SHP77 (cell line): Measurements from ENCODE around the gene FAM222B.
A peak's percentile ranks its signal among the peaks of the same experiment; 100 is the strongest.
"Not testable (repeated sequence)": the region's sequence is repeated elsewhere in the genome, so short reads cannot be mapped to it uniquely, and the experiment has no call there.

Experiments
- DNase-seq, 2 experiments: peaks; one replicate each; lab custom pipeline; 2025; lab: John Stamatoyannopoulos, UW

The FAM222B gene

DNA sequence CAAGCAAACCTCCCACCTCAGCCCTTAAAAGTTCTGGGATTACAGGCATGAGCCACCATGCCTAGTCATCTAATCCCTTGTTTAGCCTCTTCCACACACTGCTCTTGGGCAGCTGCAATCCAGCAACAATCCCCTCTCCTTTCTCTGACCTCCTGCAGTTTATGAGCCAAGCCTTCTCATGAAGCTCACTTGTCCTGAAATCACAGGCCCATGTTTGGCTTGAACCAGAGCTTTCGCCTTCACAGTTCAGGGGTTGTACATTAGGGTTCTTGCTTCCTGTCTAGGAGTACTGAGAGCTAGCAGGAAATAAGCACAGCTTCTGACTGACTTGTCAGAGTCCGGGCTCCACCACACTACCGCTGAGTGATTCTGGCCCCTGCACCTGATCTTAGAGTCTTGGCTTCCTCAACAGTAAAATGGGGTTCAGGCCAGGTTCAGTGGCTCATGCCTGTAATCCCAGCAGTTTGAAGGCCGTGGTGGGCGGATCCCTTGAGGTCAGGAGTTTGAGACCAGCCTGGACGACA lies 28.5 kb upstream of the FAM222B start:
- no peak for DNase-seq

DNA sequence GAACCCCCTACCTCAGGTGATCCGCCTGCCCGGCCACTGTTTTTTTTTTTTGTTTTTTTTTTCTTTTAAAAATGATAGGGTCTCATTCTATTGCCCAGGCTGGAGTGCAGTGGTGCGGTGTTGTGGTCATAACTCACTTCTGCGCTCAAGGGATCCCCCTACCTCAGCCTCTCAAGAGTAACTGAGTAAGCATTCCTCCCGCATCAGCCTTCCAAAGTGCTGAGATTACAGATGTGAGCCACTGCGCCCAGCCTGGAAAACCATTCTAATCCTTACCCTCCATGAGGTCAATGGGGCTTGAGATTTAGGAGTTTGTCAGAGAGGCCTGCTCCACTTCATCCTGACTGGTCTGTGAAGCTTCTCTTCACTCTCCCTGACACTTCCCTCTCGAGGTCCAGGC lies 24.7 kb upstream of the FAM222B start:
- DNase-seq = no peak

DNA sequence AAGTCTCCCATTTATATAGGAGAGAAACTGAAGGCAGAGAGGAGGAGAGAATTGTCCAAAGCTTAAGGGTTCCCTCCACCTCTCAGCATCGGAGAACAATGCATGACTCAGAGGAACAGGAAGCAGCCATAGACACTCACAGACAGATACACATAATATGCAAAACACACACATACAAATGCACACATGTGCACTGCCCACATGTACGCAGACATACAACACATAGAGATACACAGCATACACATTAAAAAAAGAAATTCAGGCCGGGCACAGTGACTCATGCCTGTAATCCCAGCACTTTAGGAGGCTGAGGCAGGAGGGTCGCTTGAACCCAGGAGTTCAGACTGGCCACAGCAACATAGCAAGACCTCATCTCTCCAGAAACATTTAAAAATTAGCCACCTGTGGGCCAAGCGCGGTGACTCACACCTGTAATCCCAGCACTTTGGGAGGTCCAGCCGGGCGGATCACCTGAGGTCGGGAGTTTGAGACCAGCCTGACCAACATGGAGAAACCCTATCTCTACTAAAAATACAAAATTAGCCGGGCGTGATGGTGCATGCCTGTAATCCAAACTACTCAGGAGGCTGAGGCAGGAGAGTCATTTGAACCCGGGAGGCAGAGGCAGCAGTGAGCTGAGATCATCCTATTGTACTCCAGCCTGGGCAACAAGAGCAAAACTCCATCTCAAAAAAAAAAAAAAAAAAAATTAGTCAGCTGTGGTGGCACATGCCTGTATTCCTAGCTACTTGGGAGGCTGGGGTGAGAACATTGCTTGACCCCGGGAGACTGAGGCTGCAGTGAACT lies 23.6 kb upstream of the FAM222B start:
- no peak for DNase-seq

DNA sequence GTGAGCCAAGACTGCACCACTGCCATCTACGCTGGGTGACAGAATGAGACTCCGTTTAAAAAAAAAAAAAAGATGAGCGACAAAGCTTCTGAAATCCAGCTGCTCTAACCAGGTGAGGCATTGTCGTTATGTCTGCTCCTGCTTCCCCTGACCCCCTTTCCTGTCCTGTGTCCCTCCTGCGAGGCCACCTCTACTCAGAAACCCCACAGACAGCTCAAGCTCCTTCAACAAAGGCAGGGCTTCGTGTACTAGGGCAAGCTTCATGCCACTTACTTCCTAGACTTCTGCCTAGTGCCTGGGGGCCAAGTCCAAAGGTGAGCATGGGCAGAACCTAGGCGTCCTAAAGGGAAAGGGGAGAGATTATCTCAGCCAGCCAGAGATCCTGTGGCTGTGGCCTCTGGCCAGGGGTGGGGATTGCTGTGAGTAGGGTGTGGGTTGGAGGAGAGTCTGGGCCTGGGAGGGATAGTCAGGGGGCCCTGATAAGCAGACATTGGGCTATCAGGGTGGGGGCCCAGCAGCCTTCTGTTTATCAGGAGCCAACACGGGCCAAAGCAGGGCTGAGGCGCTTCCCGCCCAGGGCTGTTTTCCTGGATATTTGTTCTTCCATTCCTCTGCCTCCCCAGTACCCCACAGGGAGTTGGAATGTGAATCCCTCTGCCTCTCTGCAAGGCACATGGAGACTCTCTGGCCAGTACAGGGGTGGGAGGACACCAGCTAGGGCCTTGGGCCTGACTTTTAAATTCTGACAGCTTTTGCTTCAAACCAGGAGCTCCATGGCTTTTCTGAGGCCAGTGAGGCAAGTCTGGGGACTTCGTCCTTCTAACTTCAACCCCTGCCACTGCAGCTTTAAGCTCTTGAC lies 22.6 kb upstream of the FAM222B start:
- no peak for DNase-seq

DNA sequence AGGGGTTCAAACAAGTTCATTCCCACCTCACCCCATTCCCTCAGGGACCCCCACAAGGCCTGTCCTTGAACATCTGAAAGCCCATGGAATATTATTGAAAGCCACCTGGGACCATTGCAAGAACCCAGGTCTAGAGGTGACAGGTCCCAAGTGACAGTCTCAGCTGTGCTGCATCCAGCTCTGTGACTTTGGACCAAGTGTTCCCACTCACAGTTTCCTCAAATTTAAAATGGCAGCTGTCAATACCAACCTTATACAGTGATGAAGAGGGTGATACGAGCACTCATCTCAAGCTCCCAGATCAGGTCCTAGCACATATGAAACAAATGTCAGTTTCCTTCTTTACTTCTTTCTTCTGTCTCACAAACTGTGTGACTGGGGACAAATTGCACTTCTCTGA lies 21.4 kb upstream of the FAM222B start:
- no peak for DNase-seq

DNA sequence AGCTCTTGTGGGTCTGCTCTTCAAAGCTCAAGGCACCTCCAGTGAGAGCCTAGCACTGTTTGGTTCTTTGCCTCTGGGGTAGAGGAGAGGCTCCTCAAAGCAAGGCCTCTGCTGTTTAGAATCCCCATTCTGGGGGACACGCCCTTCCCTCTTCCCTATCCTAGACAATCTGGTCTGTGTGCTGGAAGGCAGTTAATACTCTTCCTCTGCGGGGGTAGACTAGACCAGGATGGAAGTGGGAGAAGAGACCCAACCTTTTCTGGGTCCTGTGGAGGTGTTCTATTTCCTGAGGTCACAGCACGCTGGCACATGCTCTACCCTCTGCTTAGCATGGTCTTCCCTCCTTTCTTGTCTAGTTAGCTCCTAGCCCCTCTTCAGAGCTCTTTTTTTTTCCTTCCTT lies 20.0 kb upstream of the FAM222B start:
- no peak for DNase-seq

DNA sequence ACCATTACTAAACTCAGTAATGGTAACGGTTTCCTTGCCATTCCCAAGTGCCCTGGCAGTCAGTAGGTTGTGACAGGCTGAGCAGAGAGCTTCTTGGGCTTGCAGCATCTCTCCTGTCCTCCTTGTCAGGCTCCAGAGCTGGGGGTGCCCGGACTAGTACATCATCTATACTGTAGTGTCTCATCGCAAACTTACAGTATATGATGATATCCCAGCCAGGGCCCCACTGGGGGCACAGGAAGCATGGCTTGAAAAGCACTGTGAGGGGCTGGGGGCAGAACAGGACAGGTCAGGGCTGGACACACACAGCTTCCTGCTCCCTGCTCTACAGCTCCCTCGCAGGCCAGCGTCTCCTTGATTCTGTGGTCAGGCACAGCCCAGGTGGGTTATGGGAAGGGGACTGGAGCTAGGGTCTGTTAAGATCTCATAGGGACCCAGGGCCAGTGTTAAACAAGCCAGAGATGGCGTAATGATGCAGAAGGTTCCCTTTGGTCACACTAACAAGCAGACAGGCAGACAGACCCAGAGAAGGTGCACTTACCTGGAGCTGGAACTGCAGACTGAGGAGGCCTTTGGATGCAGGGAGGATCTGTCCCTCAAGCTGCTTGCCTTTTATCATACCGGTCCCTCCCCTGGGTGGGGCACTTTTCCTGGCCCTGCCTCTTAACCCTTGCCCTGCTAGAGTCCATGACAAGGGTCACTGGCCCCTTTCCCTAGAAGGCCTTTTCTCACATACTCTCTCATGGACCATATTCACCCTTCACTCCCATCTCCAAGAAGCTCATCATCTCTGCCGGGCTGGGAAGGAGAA lies 19.0 kb upstream of the FAM222B start:
- DNase-seq = no peak

DNA sequence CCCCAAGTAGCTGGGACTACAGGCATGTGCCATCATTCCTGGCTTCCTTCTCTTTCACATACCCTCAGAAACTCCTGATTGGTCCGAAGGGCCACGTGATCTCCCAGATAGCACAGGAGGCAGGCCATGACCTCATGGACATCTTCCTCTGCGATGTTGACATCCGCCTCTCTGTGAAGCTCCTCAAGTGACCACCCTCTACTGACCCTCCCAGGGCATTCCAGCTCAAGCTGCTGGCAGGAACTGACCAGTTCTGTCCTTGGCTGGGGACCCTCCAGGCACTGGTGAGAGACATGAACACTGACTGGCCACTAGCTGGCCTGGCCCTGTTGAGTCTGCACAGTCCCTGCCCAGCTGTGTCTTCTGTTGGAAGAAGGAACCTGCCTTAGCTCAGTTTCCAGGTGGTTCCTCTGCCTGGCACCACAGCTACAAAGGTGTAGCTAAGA lies 17.8 kb upstream of the FAM222B start:
- DNase-seq = no peak

DNA sequence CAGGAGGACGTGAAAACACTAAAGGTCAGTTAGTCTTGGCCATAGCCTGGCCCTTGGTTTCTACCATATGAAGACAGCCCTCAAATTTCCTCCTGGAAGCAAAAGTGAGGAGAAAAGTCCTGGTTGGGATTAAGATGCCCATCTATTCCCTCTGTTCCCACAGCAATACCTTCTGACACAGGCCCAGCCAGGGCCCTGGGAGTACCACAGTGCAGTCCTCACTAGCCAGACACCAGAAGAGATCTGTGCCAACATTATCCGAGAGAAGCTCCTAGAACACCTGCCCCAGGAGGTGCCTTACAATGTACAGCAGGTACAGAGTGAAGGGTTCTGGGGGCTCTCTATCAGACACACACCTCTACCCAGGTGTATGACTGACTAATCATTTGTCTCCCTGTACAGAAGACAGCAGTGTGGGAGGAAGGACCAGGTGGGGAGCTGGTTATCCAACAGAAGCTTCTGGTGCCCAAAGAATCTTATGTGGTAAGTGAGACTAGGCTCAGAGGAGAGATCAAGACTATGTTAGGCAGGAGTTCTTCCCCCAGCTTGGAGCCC lies 16.3 kb upstream of the FAM222B start:
- DNase-seq = no peak

DNA sequence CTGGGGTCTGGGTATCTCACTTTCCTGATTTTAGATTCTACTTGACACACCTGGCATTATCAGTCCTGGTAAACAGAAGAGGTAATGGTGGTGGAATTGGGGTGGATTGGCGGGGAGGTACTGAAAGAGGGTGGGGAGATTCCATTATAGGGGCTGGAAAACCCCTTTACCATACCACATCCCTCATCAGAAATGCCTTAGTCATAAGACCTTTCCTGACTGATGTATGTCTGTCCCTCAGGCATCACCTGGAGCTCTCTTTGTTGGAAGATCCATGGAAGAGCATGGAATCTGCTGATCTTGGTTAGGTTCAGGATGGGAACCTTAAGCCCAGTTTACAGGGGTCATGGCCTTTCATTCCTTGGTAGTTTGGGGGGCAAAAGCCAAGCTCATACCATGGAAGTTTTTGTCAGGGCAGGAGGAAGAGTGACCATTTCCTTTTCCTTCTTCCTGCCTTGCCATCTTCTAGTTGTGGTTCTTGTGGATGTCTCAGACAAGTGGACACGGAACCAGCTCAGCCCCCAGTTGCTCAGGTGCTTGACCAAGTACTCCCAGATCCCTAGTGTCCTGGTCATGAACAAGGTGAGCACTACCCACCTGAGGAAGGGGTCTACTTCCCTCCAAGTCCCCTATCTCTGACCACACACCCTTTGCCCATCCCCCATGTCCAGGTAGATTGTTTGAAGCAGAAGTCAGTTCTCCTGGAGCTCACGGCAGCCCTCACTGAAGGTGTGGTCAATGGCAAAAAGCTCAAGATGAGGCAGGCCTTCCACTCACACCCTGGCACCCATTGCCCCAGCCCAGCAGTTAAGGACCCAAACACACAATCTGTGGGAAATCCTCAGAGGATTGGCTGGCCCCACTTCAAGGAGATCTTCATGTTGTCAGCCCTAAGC lies 15.6 kb upstream of the FAM222B start:
- DNase-seq = no peak

DNA sequence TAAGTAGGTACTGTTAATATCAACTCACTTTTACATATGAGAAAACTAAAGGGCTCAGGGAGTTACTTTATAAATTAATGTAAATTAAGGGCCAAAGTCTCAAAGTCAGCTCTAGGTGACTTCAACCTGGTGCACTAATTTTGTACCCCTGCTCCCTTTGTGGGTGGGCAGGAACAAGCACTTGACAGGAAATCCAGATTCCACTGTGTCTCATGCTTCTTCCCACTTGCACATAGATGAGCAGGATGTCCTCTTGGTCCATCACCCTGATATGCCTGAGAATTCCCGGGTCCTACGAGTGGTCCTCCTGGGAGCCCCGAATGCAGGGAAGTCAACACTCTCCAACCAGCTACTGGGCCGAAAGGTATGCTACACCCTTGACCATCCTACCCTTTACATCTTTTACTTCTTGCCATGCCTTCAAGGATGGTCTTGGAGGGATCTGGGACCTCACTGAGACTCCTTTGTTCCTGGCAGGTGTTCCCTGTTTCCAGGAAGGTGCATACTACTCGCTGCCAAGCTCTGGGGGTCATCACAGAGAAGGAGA lies 13.5 kb upstream of the FAM222B start:
- DNase-seq = no peak

DNA sequence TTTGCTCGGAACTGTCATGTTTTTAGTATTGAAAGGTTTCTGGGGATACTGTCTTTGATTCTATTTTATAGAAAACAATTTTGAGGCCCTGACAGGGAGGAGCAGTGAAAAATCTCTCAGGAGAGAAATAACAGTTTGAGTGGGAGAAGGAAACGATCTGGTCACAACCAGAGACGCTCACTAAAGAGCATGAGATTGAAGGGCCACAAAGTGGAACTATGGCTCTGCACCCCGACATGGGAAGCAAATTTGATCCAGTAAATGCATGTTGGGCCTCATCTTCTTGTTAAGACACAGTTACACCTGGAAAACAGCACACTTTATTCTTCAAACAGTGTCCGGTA lies 12.7 kb upstream of the FAM222B start:
- no peak for DNase-seq

DNA sequence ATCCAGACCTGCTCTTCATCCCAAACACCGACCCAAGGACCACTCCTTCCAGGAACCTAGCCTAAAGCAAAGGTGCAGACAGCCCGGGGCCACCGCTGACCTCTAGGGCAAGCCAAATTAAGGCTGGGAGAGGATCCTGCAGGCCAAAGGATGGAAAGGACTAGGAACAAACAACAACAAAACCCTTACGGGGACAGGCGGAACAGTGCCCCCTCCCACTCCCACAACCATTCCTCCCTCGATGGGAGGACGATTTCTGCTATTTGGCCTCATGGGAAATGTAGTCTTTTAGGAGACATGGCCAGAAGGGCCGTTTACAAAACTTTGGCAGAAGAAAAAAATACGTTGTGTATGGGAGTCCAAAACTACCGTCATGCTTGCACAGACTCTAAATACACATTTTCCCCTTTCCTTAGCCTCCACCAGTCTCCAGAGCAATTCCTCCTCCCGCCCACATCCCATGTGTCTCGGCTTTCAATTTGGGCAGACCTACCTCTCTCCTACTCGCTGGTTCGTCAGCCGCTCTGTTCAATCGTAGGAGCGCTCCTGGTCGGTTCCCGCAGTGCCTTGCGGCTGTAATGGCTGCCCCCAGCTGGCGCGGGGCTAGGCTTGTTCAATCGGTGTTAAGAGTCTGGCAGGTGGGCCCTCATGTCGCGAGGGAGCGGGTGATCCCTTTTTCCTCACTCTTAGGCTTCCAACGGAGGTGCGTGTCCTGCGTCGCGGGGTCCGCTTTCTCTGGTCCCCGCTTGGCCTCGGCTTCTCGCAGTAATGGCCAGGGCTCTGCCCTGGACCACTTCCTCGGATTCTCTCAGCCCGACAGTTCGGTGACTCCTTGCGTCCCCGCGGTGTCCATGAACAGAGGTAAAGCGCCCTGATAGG lies 12.1 kb upstream of the FAM222B start, which contains the start of gene ERAL1:
TSS of gene ERAL1 (plus strand) at position 560 of the 879 bp plus-strand sequence. CDS start at position 579, 19 bp downstream.
- DNase-seq = peak; percentile 82 to 92

DNA sequence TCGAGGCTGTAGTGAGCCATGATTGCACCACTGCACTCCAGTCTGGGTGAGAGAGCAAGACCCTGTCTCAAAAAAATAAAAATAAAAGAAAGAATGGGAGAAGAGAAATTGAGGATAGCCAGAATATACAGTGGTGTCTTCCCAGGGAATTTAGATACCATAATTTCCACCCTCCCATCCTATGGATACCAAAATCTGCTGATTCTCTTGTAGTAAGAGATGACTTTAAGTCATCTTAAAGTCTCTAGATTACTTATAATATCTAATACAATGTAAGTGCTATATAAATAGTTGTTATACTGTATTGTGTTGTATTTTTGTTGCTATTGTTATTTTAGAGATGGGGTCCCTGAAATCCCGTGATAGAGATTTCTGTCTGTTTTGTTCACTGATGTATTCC lies 10.7 kb upstream of the FAM222B start:
- no peak for DNase-seq

DNA sequence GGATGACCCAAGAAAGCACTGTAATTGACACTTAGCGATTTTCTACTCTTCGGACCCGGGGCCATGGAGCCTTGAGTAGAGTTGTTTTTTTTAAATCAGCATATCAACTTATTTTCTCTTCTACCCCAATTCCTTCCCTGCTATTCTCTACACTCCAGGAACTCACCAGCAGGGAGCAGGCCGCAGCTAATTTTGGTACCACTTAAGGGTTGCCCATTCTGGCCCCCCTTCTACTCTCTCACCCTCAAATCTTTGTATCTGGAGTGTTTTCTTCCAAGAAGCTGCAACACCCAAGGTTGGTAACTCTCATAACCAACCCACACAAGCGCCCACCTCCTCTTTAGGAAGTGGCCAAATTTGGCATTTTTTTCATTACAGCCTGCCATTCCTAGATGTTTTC lies 6.7 kb upstream of the FAM222B start:
- DNase-seq = no peak

DNA sequence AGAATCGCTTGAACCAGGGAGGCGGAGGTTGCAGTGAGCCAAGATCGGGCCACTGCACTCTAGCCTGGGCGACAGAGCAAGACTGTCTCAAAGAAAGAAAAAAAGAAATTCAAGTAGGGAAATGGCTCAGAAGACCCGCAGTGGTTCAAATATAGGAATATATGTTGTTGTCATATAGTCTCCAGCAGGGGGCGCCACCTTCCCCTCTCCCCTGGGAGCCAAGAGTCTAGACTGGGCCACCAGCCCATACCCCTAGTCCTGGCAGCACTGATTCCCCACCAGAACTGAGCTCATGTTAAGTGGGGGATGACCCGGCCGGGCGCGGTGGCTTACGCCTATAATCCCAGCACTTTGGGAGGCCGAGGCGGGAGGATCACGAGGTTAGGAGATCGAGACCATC lies 6.1 kb upstream of the FAM222B start:
- DNase-seq = peak; percentile 26 to 49

DNA sequence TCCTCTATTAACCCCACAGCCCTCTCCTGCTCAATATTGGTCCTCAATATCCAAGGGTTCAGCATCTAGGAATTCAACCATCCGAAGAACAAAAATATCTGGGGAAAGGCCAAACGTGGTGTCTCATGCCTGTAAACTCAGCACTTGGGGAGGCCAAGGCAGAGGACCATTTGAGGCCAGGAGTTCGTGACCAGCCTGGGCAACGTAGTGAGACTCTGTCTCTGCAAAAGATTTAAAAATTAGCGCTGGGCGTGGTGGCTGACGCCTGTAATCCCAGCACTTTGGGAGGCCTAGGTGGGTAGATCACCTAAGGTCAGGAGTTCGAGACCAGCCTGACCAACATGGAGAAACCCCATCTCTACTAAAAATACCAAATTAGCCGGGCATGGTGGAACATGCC lies 4.1 kb upstream of the FAM222B start:
- not testable (repeated sequence) for DNase-seq

DNA sequence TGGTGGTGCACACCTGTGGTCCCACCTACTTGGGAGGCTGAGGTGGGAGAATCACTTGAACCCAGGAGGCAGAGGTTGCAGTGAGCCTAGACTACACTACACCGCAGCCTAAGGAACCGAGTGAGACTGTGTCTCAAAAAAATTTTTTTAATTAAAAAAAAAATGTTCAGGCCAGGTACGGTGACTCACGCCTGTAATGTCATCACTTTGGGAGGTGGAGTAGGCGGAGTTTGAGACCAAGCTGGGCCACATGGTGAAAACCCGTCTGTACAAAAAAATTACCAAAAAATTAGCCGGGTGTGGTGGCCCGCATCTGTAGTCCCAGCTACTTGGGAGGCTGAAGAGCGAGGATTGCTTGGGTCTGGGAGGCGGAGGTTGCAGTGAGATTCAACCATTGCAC lies 3.6 kb upstream of the FAM222B start:
- DNase-seq = no peak

DNA sequence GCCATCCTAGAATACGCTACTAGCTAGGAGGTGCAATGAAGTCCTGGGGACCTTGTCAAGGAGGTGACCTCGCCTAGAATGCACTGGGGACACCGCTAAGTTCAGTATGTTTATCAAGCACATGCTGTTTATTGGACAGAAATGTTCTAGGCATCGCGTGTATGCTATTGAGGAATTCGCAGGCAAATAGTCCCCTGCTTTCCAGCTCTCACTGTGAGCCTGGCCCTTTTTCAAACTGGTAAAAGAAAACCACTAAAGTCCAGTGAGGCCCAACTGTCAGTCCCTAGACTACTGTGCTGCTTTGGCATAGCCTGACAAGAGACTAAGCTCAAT lies 1.2 kb upstream of the FAM222B start:
- no peak for DNase-seq

DNA sequence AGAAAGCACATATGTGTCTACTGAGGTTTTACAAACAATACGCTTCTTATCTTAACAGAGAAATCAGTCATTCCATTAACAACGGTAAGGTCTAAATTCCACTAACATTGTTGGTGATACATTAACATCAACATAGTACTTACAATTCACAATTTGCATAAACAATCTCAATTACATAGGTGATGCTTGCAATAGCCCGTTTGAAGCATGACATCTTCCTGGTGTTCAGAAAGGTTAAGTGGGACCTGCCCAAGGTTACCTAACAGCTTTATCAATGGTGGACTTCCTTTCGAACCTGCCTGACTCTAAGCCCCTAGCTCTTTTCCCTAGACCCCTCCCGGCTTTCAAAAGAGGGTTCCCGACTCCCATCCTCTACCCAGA lies 699 bp downstream of the FAM222B start:
- no peak for DNase-seq
